HepG2 (cell line): ENCODE results near the gene TST. TPM values are rescaled to one million over a fixed set of nuclear protein-coding genes. Genes with fewer than 3 reads are reported as not detected.

Experiments used
- HINFP ChIP-seq: sonication (generic); formaldehyde crosslinking; IDR thresholded peaks from 2 replicates; pipeline ENCODE4 v1.4.0; 2020; ENCODE audit warnings: low read depth, mild to moderate bottlenecking, missing genetic modification reagents
- NCOR1 ChIP-seq: fragments of 200-600 bp; sonication (generic); IDR thresholded peaks from 2 replicates; pipeline ENCODE4 v1.7.0; 2017; ENCODE audit warnings: antibody characterized with exemption, low read length, borderline replicate concordance
- PRDM10 ChIP-seq: sonication (generic); formaldehyde crosslinking; IDR thresholded peaks from 2 replicates; pipeline ENCODE4 v1.4.0; 2020; ENCODE audit warnings: low read depth, missing genetic modification reagents
- RELA ChIP-seq: sonication (generic); formaldehyde crosslinking; IDR thresholded peaks from 2 replicates; pipeline ENCODE4 v1.4.0; 2020; ENCODE audit warnings: missing genetic modification reagents
- SALL2 ChIP-seq: sonication (generic); formaldehyde crosslinking; IDR thresholded peaks from 2 replicates; pipeline ENCODE4 v1.8.1; 2023; ENCODE audit warnings: mild to moderate bottlenecking, missing genetic modification reagents, inconsistent platforms
- WIZ ChIP-seq: sonication (generic); formaldehyde crosslinking; IDR thresholded peaks from 2 replicates; pipeline ENCODE4 v1.5.1; 2020; ENCODE audit warnings: mild to moderate bottlenecking, missing genetic modification reagents
- ZFY ChIP-seq: sonication (generic); formaldehyde crosslinking; IDR thresholded peaks from 2 replicates; pipeline ENCODE4 v1.4.0; 2020; ENCODE audit warnings: missing genetic modification reagents
- ZNF207 ChIP-seq: fragments of 450-650 bp; IDR thresholded peaks from 2 replicates; pipeline ENCODE4 v1.6.1; 2016; ENCODE audit warnings: antibody characterized with exemption, borderline replicate concordance
- ZNF281 ChIP-seq: sonication (generic); formaldehyde crosslinking; IDR thresholded peaks from 2 replicates; pipeline ENCODE4 v1.4.0; 2020; ENCODE audit warnings: missing genetic modification reagents, borderline replicate concordance
- ZNF770 ChIP-seq: sonication (generic); formaldehyde crosslinking; IDR thresholded peaks from 2 replicates; pipeline ENCODE4 v1.5.0; 2020; ENCODE audit warnings: mild to moderate bottlenecking, missing genetic modification reagents
- polyA plus RNA-seq, 8 experiments: library from polyadenylated mRNA; depleted of rRNA in 3 of 8; stranded (reverse) in 7 of 8; unstranded in 1 of 8; fragments of >200 nt; fragmentation: Illumina TruSeq in 4 of 8; extraction: Trizol in 4 of 8; gene quantifications; 2 replicates each; pipeline versions ENCODE4 v1.2.1 to v1.2.3, GENCODE V29; 2011 to 2016; ENCODE audit warnings: low read depth in 4 of 8, missing spikeins in 1 of 8, mixed read lengths in 1 of 8; ENCODE audit not compliant: insufficient read depth in 1 of 8
- total RNA-seq, 5 experiments: library from RNA; depleted of rRNA; stranded (reverse); fragments of >200 nt; fragmentation: Illumina TruSeq; extraction: Trizol; gene quantifications; 2 replicates each; pipeline ENCODE4 v1.2.3, GENCODE V29; 2016; ENCODE audit warnings: low read depth in 1 of 5
- TF ChIP-seq, protein P1 (sequence below), 2 experiments: sonication (generic) in 1 of 2; formaldehyde crosslinking in 1 of 2; IDR thresholded peaks; 2 replicates each; pipeline versions ENCODE4 v1.6.1 to v1.9.0; 2014 to 2022; ENCODE audit warnings: antibody characterized with exemption in 1 of 2, borderline replicate concordance in 1 of 2, inconsistent platforms in 1 of 2, low read depth in 1 of 2, missing genetic modification reagents in 1 of 2

TST gene
- total and polyA plus RNA-seq, 2 of the 13 experiments (the other 11 are each of a cell fraction or from before 2014, with no cell fraction given) = 44.6 to 63.6 TPM

DNA sequence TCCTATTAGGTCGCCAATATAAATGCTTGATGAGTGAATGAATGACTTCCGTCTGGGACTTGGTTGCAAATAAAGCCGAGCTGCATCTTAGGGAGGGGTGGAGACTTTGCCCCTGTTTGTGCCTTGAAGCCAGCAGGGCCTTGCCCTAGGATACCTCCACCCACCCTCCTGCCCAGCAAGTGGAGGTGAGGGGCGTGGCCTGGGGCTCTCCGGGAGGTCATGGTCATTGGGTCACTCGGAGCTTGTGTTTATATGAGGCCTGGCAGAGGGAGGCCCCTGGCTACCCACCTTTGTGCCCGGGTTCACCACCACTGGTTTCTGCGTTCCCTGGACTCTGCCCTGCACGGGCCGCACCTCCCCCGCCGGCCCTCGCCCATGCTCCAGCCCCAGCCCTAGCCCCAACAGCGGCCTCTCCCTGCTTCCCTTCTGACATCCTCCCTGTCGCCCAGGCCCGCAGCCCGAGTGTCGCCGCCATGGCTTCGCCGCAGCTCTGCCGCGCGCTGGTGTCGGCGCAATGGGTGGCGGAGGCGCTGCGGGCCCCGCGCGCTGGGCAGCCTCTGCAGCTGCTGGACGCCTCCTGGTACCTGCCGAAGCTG lies 4.6 kb upstream of the TST start (continued):
- TF ChIP-seq PRDM10 (no peak; the same call in 1 of the 2 replicates), ZNF281 (CRISPR knock-in tag) (peak; percentile 99), ZNF207 (no peak), ZNF770 (CRISPR knock-in tag) (peak; percentile 46; the same call in 1 of the 2 replicates), SALL2 (CRISPR knock-in tag) (no peak), WIZ (CRISPR knock-in tag) (no peak; the same call in 1 of the 2 replicates), ZFY (CRISPR knock-in tag) (peak; percentile 57; the same call in 1 of the 2 replicates), RELA (CRISPR knock-in tag) (no peak), HINFP (CRISPR knock-in tag) (no peak), NCOR1 (peak; percentile 91)
- TF ChIP-seq, protein P1, sequence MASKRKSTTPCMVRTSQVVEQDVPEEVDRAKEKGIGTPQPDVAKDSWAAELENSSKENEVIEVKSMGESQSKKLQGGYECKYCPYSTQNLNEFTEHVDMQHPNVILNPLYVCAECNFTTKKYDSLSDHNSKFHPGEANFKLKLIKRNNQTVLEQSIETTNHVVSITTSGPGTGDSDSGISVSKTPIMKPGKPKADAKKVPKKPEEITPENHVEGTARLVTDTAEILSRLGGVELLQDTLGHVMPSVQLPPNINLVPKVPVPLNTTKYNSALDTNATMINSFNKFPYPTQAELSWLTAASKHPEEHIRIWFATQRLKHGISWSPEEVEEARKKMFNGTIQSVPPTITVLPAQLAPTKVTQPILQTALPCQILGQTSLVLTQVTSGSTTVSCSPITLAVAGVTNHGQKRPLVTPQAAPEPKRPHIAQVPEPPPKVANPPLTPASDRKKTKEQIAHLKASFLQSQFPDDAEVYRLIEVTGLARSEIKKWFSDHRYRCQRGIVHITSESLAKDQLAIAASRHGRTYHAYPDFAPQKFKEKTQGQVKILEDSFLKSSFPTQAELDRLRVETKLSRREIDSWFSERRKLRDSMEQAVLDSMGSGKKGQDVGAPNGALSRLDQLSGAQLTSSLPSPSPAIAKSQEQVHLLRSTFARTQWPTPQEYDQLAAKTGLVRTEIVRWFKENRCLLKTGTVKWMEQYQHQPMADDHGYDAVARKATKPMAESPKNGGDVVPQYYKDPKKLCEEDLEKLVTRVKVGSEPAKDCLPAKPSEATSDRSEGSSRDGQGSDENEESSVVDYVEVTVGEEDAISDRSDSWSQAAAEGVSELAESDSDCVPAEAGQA (IDR thresholded peaks at IDR 0.05; ENCODE audit: low read depth) = peak; percentile 67
- TF ChIP-seq, protein P1 (CRISPR knock-in tag; IDR thresholded peaks at IDR 0.05; ENCODE audit: borderline replicate concordance) = no peak
